PC-3 (cell line): Measurements from ENCODE around the gene FSIP1. TPM values are rescaled to one million over a fixed set of nuclear protein-coding genes. Genes with fewer than 3 reads are reported as not detected.

ENCODE experiments used
- ATAC-seq: fragments of 200-7000 bp; cut with Tn5 transposase; 2 replicates; pipeline ENCODE4 v1.9.1; 2020; ENCODE audit warnings: mild to moderate bottlenecking, moderate library complexity
- BruUV-seq: library from RNA; stranded (reverse); fragments of 400-500 nt; replicated peaks from 2 replicates; lab custom pipeline; 2021; lab: Mats Ljungman, UMichigan
- CTCF ChIA-PET: fragments of 300-600 bp; sonication (Branson Sonifier 250); formaldehyde crosslinking; loops from one replicate; lab custom pipeline; 2022; ENCODE audit warnings: antibody characterized with exemption; lab: Charles Lee
- POLR2A ChIA-PET: fragments of 300-600 bp; sonication (Branson Sonifier 250); formaldehyde crosslinking; loops from one replicate; lab custom pipeline; 2022; ENCODE audit warnings: antibody characterized with exemption; ENCODE audit not compliant: unreplicated experiment; lab: Charles Lee
- DNase-seq: peaks from one replicate; pipeline ENCODE4 v3.0.0-alpha.2; 2015
- H2AFZ ChIP-seq: fragments of 300-600 bp; sonication (generic); 2 replicates; pipeline ENCODE4 v1.6.0; 2016; ENCODE audit warnings: antibody characterized with exemption, low read length
- H3F3A ChIP-seq: fragments of 300-600 bp; sonication (generic); one replicate; pipeline ENCODE4 v1.6.0; 2017; ENCODE audit warnings: antibody characterized with exemption, low read length, control low read depth, mild to moderate bottlenecking; ENCODE audit not compliant: unreplicated experiment
- H3K27ac ChIP-seq: fragments of 300-600 bp; sonication (generic); 2 replicates; pipeline ENCODE4 v1.5.1; 2016; ENCODE audit warnings: mild to moderate bottlenecking, low read length
- H3K27me3 ChIP-seq: fragments of 300-600 bp; sonication (generic); 2 replicates; pipeline ENCODE4 v1.6.1; 2016; ENCODE audit warnings: low read length, mixed read lengths
- H3K36me3 ChIP-seq: fragments of 300-600 bp; sonication (generic); 2 replicates; pipeline ENCODE4 v1.6.1; 2016; ENCODE audit warnings: low read depth, mixed run types, low read length, mixed read lengths
- H3K4me1 ChIP-seq: fragments of 300-600 bp; sonication (generic); 2 replicates; pipeline ENCODE4 v1.5.1; 2016; ENCODE audit warnings: low read length; ENCODE audit not compliant: insufficient read depth
- H3K4me2 ChIP-seq: fragments of 300-600 bp; sonication (generic); 2 replicates; pipeline ENCODE4 v1.6.0; 2016; ENCODE audit warnings: low read length
- H3K4me3 ChIP-seq: fragments of 300-600 bp; sonication (generic); 2 replicates; pipeline ENCODE4 v1.5.1; 2016; ENCODE audit warnings: mild to moderate bottlenecking, low read length, mixed read lengths
- H3K79me2 ChIP-seq: fragments of 300-600 bp; sonication (generic); 2 replicates; pipeline ENCODE4 v1.6.1; 2017; ENCODE audit warnings: low read length, mixed read lengths
- H3K9ac ChIP-seq: fragments of 300-600 bp; sonication (generic); 2 replicates; pipeline ENCODE4 v1.6.0; 2016; ENCODE audit warnings: mild to moderate bottlenecking, low read length
- H3K9me2 ChIP-seq: fragments of 300-600 bp; sonication (generic); replicated peaks from 2 replicates; pipeline ENCODE4 v1.6.1; 2016; ENCODE audit warnings: mixed run types, low read length, mixed read lengths
- H3K9me3 ChIP-seq: fragments of 300-600 bp; sonication (generic); 2 replicates; pipeline ENCODE4 v1.6.1; 2016; ENCODE audit warnings: low read length, mixed read lengths
- H4K20me1 ChIP-seq: fragments of 300-600 bp; sonication (generic); 2 replicates; pipeline ENCODE4 v1.6.1; 2016; ENCODE audit warnings: low read length, mixed read lengths
- EZH2 ChIP-seq: fragments of 300-600 bp; sonication (generic); IDR thresholded peaks from one replicate; pipeline ENCODE4 v1.6.1; 2017; ENCODE audit warnings: antibody characterized with exemption, mild to moderate bottlenecking, low read length; ENCODE audit not compliant: unreplicated experiment
- EZH2phosphoT487 ChIP-seq: fragments of 300-600 bp; sonication (generic); IDR thresholded peaks from 2 replicates; pipeline ENCODE4 v1.6.1; 2018; ENCODE audit warnings: mild to moderate bottlenecking, antibody characterized with exemption, low read length, borderline replicate concordance
- intact Hi-C: fragments of 100-400 bp; cut with micrococcal nuclease; formaldehyde crosslinking; loops from 2 replicates; pipeline ENCODE4 v1.9.0; 2023
- total RNA-seq: library from RNA; depleted of rRNA; stranded (reverse); fragments of >200 nt; gene quantifications from 2 replicates; pipeline ENCODE4 v1.2.3, GENCODE V29; 2014
- TF ChIP-seq, protein P1 (sequence below): fragments of 300-600 bp; sonication (generic); conservative IDR thresholded peaks from 2 replicates; pipeline ENCODE4 v1.5.1; 2017; ENCODE audit warnings: antibody characterized with exemption, low read depth, mild to moderate bottlenecking, low read length

FSIP1 gene
- total RNA-seq, 1 experiment from 2014 or later: 0.07 TPM

DNA sequence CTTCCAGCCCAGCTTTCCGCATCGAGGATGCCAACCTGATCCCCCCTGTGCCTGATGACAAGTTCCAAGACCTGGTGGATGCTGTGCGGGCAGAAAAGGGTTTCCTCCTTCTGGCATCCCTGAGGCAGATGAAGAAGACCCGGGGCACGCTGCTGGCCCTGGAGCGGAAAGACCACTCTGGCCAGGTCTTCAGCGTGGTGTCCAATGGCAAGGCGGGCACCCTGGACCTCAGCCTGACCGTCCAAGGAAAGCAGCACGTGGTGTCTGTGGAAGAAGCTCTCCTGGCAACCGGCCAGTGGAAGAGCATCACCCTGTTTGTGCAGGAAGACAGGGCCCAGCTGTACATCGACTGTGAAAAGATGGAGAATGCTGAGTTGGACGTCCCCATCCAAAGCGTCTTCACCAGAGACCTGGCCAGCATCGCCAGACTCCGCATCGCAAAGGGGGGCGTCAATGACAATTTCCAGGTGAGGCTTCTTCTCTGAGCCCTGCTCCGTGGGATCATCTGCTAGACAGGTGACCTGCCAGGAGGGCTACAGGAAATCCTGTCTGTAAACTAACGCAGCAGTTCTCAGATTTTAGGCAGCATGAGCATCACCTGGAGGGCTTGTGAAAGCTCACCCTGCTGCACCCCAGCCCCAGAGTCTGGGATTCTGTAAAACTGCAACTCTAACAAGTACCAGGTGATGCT, 200.2 kb downstream of the FSIP1 start:
- BruUV-seq: no TSS peak
- TF ChIP-seq EZH2 (no peak), EZH2phosphoT487 (no peak)
- TF ChIP-seq, protein P1, sequence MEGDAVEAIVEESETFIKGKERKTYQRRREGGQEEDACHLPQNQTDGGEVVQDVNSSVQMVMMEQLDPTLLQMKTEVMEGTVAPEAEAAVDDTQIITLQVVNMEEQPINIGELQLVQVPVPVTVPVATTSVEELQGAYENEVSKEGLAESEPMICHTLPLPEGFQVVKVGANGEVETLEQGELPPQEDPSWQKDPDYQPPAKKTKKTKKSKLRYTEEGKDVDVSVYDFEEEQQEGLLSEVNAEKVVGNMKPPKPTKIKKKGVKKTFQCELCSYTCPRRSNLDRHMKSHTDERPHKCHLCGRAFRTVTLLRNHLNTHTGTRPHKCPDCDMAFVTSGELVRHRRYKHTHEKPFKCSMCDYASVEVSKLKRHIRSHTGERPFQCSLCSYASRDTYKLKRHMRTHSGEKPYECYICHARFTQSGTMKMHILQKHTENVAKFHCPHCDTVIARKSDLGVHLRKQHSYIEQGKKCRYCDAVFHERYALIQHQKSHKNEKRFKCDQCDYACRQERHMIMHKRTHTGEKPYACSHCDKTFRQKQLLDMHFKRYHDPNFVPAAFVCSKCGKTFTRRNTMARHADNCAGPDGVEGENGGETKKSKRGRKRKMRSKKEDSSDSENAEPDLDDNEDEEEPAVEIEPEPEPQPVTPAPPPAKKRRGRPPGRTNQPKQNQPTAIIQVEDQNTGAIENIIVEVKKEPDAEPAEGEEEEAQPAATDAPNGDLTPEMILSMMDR: no peak
- Histone ChIP-seq H3K4me2 (peak overlapping the region; percentile 100), H3K4me1 (peaks cover 55% of the 10 kb centered on the region), H3K9ac (peak overlapping the region; percentile 87), H3K9me2 (no peaks in the 10 kb centered on the region), H4K20me1 (peaks cover 45% of the 10 kb centered on the region), H2AFZ (no peak overlapping the region), H3K27me3 (no peaks in the 10 kb centered on the region), H3K27ac (peak overlapping the region; percentile 93), H3F3A (peaks cover 20% of the 10 kb centered on the region), H3K79me2 (peaks cover 62% of the 10 kb centered on the region), H3K4me3 (peak overlapping the region; percentile 87), H3K9me3 (no peaks in the 10 kb centered on the region), H3K36me3 (peaks cover 54% of the 10 kb centered on the region)
- intact Hi-C loops: loop anchor here (5.0 kb wide), 2 partner anchors 45 to 105 kb away; no protein-coding TSS in a partner anchor
- ATAC-seq (no peak), DNase-seq (peak; percentile 17)
- ChIA-PET POLR2A (no interaction called here), CTCF (interaction anchor here (0.8 to 1.9 kb wide), 2 partner anchors 174 to 411 kb away, joined by 4 to 9 read pairs; no protein-coding TSS in a partner anchor)

DNA sequence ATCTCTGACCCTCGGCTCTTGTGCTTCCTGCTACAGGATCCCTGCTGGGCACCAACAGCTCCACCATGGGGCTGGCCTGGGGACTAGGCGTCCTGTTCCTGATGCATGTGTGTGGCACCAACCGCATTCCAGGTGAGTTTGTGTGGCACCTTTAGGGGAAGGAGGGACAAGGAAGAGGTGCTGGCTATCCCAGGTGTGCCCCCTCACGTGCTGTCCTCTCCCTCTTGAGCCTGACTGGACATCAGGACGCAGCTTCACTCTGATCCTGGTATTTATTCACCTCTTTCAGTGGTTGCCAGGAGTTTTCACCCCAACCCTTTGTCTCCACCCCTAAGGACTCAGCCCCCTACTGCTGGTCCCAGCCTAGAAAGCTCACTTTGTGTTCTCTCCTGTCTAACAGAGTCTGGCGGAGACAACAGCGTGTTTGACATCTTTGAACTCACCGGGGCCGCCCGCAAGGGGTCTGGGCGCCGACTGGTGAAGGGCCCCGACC, 200.8 kb downstream of the FSIP1 start:
- peaks cover 55% of the 10 kb centered on the region for H3K4me1 ChIP-seq
- H3K4me2 ChIP-seq: peak overlapping the region; percentile 100
- peaks cover 48% of the 10 kb centered on the region for H3K36me3 ChIP-seq
- peak overlapping the region; percentile 93 for H3K27ac ChIP-seq
- DNase-seq (peak; percentile 76), ATAC-seq (peak; percentile 50)
- no peaks in the 10 kb centered on the region for H3K9me3 ChIP-seq
- TSS peak; percentile 51 for BruUV-seq
- CTCF ChIA-PET: interaction anchor here (0.5 to 2.2 kb wide), 4 partner anchors 76 to 410 kb away, joined by 5 to 9 read pairs (median 8); no protein-coding TSS in a partner anchor
- no peaks in the 10 kb centered on the region for H3K9me2 ChIP-seq
- H3F3A ChIP-seq: peaks cover 18% of the 10 kb centered on the region
- peaks cover 59% of the 10 kb centered on the region for H3K79me2 ChIP-seq
- intact Hi-C loops: loop anchor here (1.0 to 5.0 kb wide), 6 partner anchors 45 to 874 kb away; no protein-coding TSS in a partner anchor
- TF ChIP-seq, protein P1: peak; percentile 70
- TF ChIP-seq EZH2 (no peak), EZH2phosphoT487 (no peak)
- POLR2A ChIA-PET: interaction anchor here (0.6 to 0.7 kb wide), 2 partner anchors 368 to 457 kb away, joined by 4 read pairs; no protein-coding TSS in a partner anchor
- peaks cover 43% of the 10 kb centered on the region for H4K20me1 ChIP-seq
- H3K27me3 ChIP-seq: no peaks in the 10 kb centered on the region
- peak overlapping the region; percentile 87 for H3K4me3 ChIP-seq
- peak overlapping the region; percentile 87 for H3K9ac ChIP-seq
- H2AFZ ChIP-seq: no peak overlapping the region
